Activated B cell treated with CpG ODN at 0.5 μM for 24 hours (primary cell): ENCODE data around the gene MGAT5. TPM values are rescaled to one million over a fixed set of nuclear protein-coding genes. Genes with fewer than 3 reads are reported as not detected.
A peak's percentile ranks its signal among the peaks of the same experiment; 100 is the strongest.

Experiments
- ATAC-seq: fragments of 200-7000 bp; cut with Tn5 transposase; one replicate; pipeline ENCODE4 v1.10.0; 2021; ENCODE audit warnings: low read depth, mild to moderate bottlenecking, moderate library complexity
- CTCF ChIA-PET: fragments of 350-600 bp; sonication (Branson Sonifier 250); formaldehyde crosslinking; loops from one replicate; lab custom pipeline; 2021; ENCODE audit warnings: antibody characterized with exemption; lab: Charles Lee
- POLR2A ChIA-PET: fragments of 350-600 bp; sonication (Branson Sonifier 250); formaldehyde crosslinking; loops from one replicate; lab custom pipeline; 2021; ENCODE audit warnings: antibody characterized with exemption; lab: Charles Lee
- DNase-seq: peaks from one replicate; pipeline ENCODE4 v3.0.0; 2022
- H3K27ac Mint-ChIP-seq: one replicate; pipeline ENCODE4 v1.8.0; 2020; ENCODE audit warnings: mixed read lengths
- H3K27me3 Mint-ChIP-seq: one replicate; pipeline ENCODE4 v1.8.0; 2021; ENCODE audit warnings: mixed read lengths
- H3K36me3 Mint-ChIP-seq: one replicate; pipeline ENCODE4 v1.8.0; 2021; ENCODE audit warnings: low read depth, mixed read lengths
- H3K4me1 Mint-ChIP-seq: one replicate; pipeline ENCODE4 v1.8.0; 2021; ENCODE audit warnings: mixed read lengths
- H3K4me3 Mint-ChIP-seq: one replicate; pipeline ENCODE4 v1.8.0; 2020; ENCODE audit warnings: mild to moderate bottlenecking, mixed read lengths
- H3K9me3 Mint-ChIP-seq: one replicate; pipeline ENCODE4 v1.8.0; 2020; ENCODE audit warnings: mixed read lengths
- intact Hi-C: fragments of 100-400 bp; cut with micrococcal nuclease; formaldehyde crosslinking; loops from one replicate; pipeline ENCODE4 v1.15.1; 2024
- total RNA-seq: library from RNA; stranded (reverse); gene quantifications from 2 replicates; pipeline ENCODE4 v1.2.3, GENCODE V29; 2022
- TF ChIP-seq, protein P1 (sequence below): fragments of 200-600 bp; IDR thresholded peaks from one replicate; pipeline ENCODE4 v1.8.0; 2022; ENCODE audit warnings: antibody characterized with exemption, mild to moderate bottlenecking

Gene MGAT5
- total RNA-seq, 1 donor from 2014 or later, result 66.7 TPM

- ATAC-seq (no peak), DNase-seq (no peak)
- Mint-ChIP-seq H3K9me3 (no peaks in the 10 kb centered on the region), H3K4me1 (peaks cover 23% of the 10 kb centered on the region), H3K4me3 (no peak overlapping the region), H3K27ac (peak overlapping the region; percentile 6), H3K36me3 (peaks cover 83% of the 10 kb centered on the region), H3K27me3 (no peaks in the 10 kb centered on the region)
- ChIA-PET POLR2A (interaction anchor here (1.4 kb wide), 1 partner anchor 77 kb away, joined by 4 read pairs; no protein-coding TSS in a partner anchor), CTCF (interaction anchor here (1.4 kb wide), 1 partner anchor 16 kb away, joined by 3 read pairs; no protein-coding TSS in a partner anchor)
- TF ChIP-seq, protein P1, sequence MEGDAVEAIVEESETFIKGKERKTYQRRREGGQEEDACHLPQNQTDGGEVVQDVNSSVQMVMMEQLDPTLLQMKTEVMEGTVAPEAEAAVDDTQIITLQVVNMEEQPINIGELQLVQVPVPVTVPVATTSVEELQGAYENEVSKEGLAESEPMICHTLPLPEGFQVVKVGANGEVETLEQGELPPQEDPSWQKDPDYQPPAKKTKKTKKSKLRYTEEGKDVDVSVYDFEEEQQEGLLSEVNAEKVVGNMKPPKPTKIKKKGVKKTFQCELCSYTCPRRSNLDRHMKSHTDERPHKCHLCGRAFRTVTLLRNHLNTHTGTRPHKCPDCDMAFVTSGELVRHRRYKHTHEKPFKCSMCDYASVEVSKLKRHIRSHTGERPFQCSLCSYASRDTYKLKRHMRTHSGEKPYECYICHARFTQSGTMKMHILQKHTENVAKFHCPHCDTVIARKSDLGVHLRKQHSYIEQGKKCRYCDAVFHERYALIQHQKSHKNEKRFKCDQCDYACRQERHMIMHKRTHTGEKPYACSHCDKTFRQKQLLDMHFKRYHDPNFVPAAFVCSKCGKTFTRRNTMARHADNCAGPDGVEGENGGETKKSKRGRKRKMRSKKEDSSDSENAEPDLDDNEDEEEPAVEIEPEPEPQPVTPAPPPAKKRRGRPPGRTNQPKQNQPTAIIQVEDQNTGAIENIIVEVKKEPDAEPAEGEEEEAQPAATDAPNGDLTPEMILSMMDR, result no peak
- intact Hi-C loops, result loop anchor here (2.0 to 5.0 kb wide), 2 partner anchors 16 to 36 kb away; no protein-coding TSS in a partner anchor
Measured at GRCh38 chr2:134352844-134353243, 99.0 kb downstream of the MGAT5 start.

DNA sequence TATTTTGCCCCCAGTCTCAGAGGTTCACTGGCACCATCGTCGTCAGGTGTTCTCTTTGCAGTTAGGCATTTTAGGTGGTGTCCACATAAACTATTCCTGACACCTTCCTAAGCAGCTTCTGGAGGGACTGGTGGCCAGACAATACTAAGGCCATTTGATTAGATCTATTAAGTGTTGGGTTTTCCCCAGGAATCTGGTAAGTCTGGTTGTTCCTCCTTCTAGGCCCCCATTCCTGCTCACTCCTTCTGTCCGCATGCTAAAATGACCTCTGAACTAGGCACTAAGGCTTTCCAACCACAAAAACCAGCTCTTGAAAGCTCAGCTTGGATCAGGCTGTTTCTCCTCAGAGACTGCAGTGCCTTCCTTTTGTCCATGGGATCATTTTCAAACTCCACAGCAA is 100.7 kb downstream of the MGAT5 start:
- Mint-ChIP-seq H3K4me1 (peaks cover 17% of the 10 kb centered on the region), H3K36me3 (peaks cover 91% of the 10 kb centered on the region), H3K27me3 (no peaks in the 10 kb centered on the region), H3K27ac (no peak overlapping the region), H3K9me3 (no peaks in the 10 kb centered on the region), H3K4me3 (no peak overlapping the region)
- DNase-seq, result no peak
- CTCF ChIA-PET, result no interaction called here
- TF ChIP-seq, protein P1, result no peak
- ATAC-seq, result no peak
- POLR2A ChIA-PET, result no interaction called here
- intact Hi-C loops, result loop anchor here (5.0 kb wide), 1 partner anchor 37 kb away; no protein-coding TSS in a partner anchor

DNA sequence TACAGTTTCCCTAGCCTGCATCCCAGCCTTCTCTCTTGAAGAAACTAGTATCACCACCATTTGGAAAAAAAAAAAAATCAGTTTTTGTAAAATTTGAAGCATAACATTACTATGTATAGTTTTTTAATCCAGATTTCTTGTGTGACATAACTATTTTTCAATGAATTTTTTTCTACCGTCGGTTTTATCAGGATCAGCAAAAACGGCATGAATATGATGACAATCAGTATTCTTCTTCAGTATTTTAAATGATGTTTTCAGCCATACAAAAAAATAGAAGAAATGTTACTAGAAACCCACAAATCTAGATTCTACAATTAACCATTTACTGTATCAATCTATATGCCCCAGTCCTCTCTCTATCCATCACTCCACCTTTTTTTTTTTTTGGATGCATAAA is 103.9 kb downstream of the MGAT5 start:
- intact Hi-C loops, result no loop called here
- Mint-ChIP-seq H3K27me3 (no peaks in the 10 kb centered on the region), H3K36me3 (peaks cover 90% of the 10 kb centered on the region), H3K9me3 (no peaks in the 10 kb centered on the region), H3K4me3 (no peak overlapping the region), H3K27ac (no peak overlapping the region), H3K4me1 (peaks cover 4% of the 10 kb centered on the region)
- TF ChIP-seq, protein P1, result no peak
- no peak for ATAC-seq
- POLR2A ChIA-PET, result no interaction called here
- CTCF ChIA-PET, result no interaction called here
- DNase-seq, result no peak

DNA sequence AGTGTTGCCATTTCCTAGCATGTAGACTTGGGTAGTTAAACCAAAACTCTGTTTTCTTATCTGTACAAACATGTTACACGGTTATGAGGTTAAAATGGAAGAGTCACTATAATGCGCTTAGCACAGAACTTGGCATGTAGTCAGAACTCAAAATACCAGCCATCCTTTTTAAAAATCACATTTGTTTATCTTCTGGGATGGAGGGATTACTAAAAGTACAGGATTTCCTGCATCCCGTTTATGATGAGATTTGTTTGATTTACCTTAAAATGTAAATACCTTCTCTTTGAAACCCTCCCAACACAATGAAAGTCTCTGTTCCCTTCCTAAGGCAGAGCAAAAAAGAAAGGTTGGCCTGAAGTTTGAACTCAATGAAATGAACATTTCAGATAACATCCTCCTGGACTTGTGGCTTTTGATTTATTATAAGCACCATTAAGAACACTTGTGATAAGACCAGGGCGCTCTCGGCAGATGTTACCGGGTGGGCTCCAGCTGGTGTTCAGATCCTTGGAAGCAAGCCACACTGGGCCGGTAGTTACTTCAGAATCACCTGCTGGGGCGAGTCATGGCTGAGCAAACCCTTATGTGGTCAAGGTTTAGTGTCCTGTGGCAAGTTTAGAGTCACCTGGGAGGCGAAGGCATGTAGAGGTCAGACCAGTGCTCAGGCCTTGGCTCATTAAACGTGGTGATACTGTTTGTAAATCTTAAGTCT is 105.7 kb downstream of the MGAT5 start:
- Mint-ChIP-seq H3K4me3 (no peak overlapping the region), H3K36me3 (peaks cover 90% of the 10 kb centered on the region)

More for the DNA sequence above, 105.7 kb downstream of the MGAT5 start:
- DNase-seq, result no peak
- H3K9me3 Mint-ChIP-seq, result no peaks in the 10 kb centered on the region
- CTCF ChIA-PET, result interaction anchor here (1.0 kb wide), 1 partner anchor 52 kb away, joined by 5 read pairs; no protein-coding TSS in a partner anchor
- H3K27me3 Mint-ChIP-seq, result no peaks in the 10 kb centered on the region
- intact Hi-C loops, result loop anchor here (2.0 kb wide), 1 partner anchor 17 kb away; no protein-coding TSS in a partner anchor
- POLR2A ChIA-PET, result interaction anchor here (0.6 kb wide), 1 partner anchor 77 kb away, joined by 3 read pairs; no protein-coding TSS in a partner anchor
- TF ChIP-seq, protein P1, result no peak
- no peak for ATAC-seq
- no peaks in the 10 kb centered on the region for H3K4me1 Mint-ChIP-seq
- no peak overlapping the region for H3K27ac Mint-ChIP-seq
